SK-N-SH treated with all-trans-retinoic acid at 6 μM for 48 hours (cell line): ENCODE measurements around the gene COX14.

ENCODE experiments used
- ATAC-seq: fragments of 200-7000 bp; cut with Tn5 transposase; 3 replicates; pipeline ENCODE4 v1.9.1; 2020; ENCODE audit warnings: mild to moderate bottlenecking, moderate library complexity
- CREB5 ChIP-seq: fragments of 250-450 bp; sonication (Bioruptor Pico); IDR thresholded peaks from 2 replicates; pipeline ENCODE4 v1.5.1; 2020; ENCODE audit warnings: low read depth, mild to moderate bottlenecking, moderate library complexity
- CSDC2 ChIP-seq: fragments of 250-450 bp; sonication (Bioruptor Pico); IDR thresholded peaks from 2 replicates; pipeline ENCODE4 v1.5.0; 2020; ENCODE audit warnings: mild to moderate bottlenecking, moderate library complexity
- CSRNP3 ChIP-seq: fragments of 250-450 bp; sonication (Bioruptor Pico); IDR thresholded peaks from 2 replicates; pipeline ENCODE4 v1.5.1; 2021; ENCODE audit warnings: mild to moderate bottlenecking, moderate library complexity
- ESRRG ChIP-seq: fragments of 250-450 bp; sonication (Bioruptor Pico); IDR thresholded peaks from 2 replicates; pipeline ENCODE4 v1.6.1; 2021; ENCODE audit warnings: mild to moderate bottlenecking
- GLIS3 ChIP-seq: fragments of 250-450 bp; sonication (Bioruptor Pico); IDR thresholded peaks from 2 replicates; pipeline ENCODE4 v1.5.0; 2020; ENCODE audit warnings: mild to moderate bottlenecking, moderate library complexity
- ISL1 ChIP-seq: fragments of 250-450 bp; sonication (Bioruptor Pico); IDR thresholded peaks from 2 replicates; pipeline ENCODE4 v2.1.2; 2022; ENCODE audit warnings: mild to moderate bottlenecking, moderate library complexity
- OSR1 ChIP-seq: fragments of 250-450 bp; sonication (Bioruptor Pico); IDR thresholded peaks from 2 replicates; pipeline ENCODE4 v1.8.0; 2022; ENCODE audit warnings: moderate library complexity, mild to moderate bottlenecking, inconsistent platforms
- PATZ1 ChIP-seq: fragments of 250-450 bp; sonication (Bioruptor Pico); IDR thresholded peaks from 2 replicates; pipeline ENCODE4 v1.8.0; 2020; ENCODE audit warnings: mild to moderate bottlenecking, moderate library complexity, borderline replicate concordance
- PPARA ChIP-seq: fragments of 250-450 bp; sonication (Bioruptor Pico); IDR thresholded peaks from 2 replicates; pipeline ENCODE4 v1.5.0; 2020; ENCODE audit warnings: mild to moderate bottlenecking, borderline replicate concordance
- RARB ChIP-seq: fragments of 250-450 bp; sonication (Bioruptor Pico); IDR thresholded peaks from 2 replicates; pipeline ENCODE4 v1.8.0; 2021; ENCODE audit warnings: mild to moderate bottlenecking, moderate library complexity
- SNAI2 ChIP-seq: fragments of 250-450 bp; sonication (Bioruptor Pico); IDR thresholded peaks from 2 replicates; pipeline ENCODE4 v1.5.0; 2020; ENCODE audit warnings: mild to moderate bottlenecking, moderate library complexity
- TOX ChIP-seq: fragments of 250-450 bp; sonication (Bioruptor Pico); IDR thresholded peaks from 2 replicates; pipeline ENCODE4 v1.8.0; 2021; ENCODE audit warnings: mild to moderate bottlenecking, moderate library complexity, borderline replicate concordance
- ZC3H10 ChIP-seq: fragments of 250-450 bp; sonication (Bioruptor Pico); IDR thresholded peaks from 2 replicates; pipeline ENCODE4 v1.5.1; 2021; ENCODE audit warnings: mild to moderate bottlenecking, moderate library complexity
- ZFP3 ChIP-seq: fragments of 250-450 bp; sonication (Bioruptor Pico); IDR thresholded peaks from 2 replicates; pipeline ENCODE4 v1.5.0; 2020; ENCODE audit warnings: mild to moderate bottlenecking, moderate library complexity
- ZFP30 ChIP-seq: fragments of 450-650 bp; formaldehyde crosslinking; IDR thresholded peaks from 2 replicates; pipeline ENCODE4 v1.5.0; 2022; ENCODE audit warnings: mild to moderate bottlenecking, moderate library complexity
- ZNF8 ChIP-seq: fragments of 450-650 bp; formaldehyde crosslinking; IDR thresholded peaks from 2 replicates; pipeline ENCODE4 v1.5.0; 2020; ENCODE audit warnings: mild to moderate bottlenecking, moderate library complexity
- TF ChIP-seq, protein P1 (sequence below): fragments of 250-450 bp; sonication (Bioruptor Pico); IDR thresholded peaks from 2 replicates; pipeline ENCODE4 v1.5.0; 2020; ENCODE audit warnings: mild to moderate bottlenecking, moderate library complexity
- TF ChIP-seq, protein P2 (sequence below): fragments of 250-450 bp; sonication (Bioruptor Pico); IDR thresholded peaks from 2 replicates; pipeline ENCODE4 v1.8.0; 2021; ENCODE audit warnings: low read depth, mild to moderate bottlenecking, moderate library complexity, borderline replicate concordance

Gene COX14

GRCh38 chr12:50166799-50167048, 54.7 kb downstream of the COX14 start:
- ATAC-seq, result peak; percentile 21
- TF ChIP-seq ZNF8 (no peak), CSRNP3 (CRISPR knock-in tag) (no peak), ISL1 (no peak), GLIS3 (CRISPR knock-in tag) (no peak), PPARA (no peak), PATZ1 (no peak), CREB5 (CRISPR knock-in tag) (no peak), ESRRG (no peak), ZC3H10 (CRISPR knock-in tag) (no peak), SNAI2 (no peak), ZFP30 (no peak), CSDC2 (CRISPR knock-in tag) (no peak), TOX (CRISPR knock-in tag) (no peak), OSR1 (CRISPR knock-in tag) (no peak), ZFP3 (CRISPR knock-in tag) (no peak)
- TF ChIP-seq, protein P1, sequence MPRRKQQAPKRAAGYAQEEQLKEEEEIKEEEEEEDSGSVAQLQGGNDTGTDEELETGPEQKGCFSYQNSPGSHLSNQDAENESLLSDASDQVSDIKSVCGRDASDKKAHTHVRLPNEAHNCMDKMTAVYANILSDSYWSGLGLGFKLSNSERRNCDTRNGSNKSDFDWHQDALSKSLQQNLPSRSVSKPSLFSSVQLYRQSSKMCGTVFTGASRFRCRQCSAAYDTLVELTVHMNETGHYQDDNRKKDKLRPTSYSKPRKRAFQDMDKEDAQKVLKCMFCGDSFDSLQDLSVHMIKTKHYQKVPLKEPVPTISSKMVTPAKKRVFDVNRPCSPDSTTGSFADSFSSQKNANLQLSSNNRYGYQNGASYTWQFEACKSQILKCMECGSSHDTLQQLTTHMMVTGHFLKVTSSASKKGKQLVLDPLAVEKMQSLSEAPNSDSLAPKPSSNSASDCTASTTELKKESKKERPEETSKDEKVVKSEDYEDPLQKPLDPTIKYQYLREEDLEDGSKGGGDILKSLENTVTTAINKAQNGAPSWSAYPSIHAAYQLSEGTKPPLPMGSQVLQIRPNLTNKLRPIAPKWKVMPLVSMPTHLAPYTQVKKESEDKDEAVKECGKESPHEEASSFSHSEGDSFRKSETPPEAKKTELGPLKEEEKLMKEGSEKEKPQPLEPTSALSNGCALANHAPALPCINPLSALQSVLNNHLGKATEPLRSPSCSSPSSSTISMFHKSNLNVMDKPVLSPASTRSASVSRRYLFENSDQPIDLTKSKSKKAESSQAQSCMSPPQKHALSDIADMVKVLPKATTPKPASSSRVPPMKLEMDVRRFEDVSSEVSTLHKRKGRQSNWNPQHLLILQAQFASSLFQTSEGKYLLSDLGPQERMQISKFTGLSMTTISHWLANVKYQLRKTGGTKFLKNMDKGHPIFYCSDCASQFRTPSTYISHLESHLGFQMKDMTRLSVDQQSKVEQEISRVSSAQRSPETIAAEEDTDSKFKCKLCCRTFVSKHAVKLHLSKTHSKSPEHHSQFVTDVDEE, result no peak
- TF ChIP-seq, protein P2, sequence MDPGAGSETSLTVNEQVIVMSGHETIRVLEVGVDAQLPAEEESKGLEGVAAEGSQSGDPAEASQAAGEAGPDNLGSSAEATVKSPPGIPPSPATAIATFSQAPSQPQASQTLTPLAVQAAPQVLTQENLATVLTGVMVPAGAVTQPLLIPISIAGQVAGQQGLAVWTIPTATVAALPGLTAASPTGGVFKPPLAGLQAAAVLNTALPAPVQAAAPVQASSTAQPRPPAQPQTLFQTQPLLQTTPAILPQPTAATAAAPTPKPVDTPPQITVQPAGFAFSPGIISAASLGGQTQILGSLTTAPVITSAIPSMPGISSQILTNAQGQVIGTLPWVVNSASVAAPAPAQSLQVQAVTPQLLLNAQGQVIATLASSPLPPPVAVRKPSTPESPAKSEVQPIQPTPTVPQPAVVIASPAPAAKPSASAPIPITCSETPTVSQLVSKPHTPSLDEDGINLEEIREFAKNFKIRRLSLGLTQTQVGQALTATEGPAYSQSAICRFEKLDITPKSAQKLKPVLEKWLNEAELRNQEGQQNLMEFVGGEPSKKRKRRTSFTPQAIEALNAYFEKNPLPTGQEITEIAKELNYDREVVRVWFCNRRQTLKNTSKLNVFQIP (CRISPR knock-in tag), result no peak

GRCh38 chr12:50167049-50167828, 55.2 kb downstream of the COX14 start, which contains the start of gene CERS5:
CERS5 (minus strand) TSS chr12:50167369; CDS start chr12:50167297, 72 bp downstream.
- ATAC-seq, result peak; percentile 98
- TF ChIP-seq ISL1, result no peak
- no peak for TF ChIP-seq GLIS3 (CRISPR knock-in tag)
- peak; percentile 76 for TF ChIP-seq ZFP30
- TF ChIP-seq TOX (CRISPR knock-in tag), result no peak
- TF ChIP-seq PPARA, result no peak
- TF ChIP-seq, protein P2 (CRISPR knock-in tag), result no peak
- TF ChIP-seq RARB (CRISPR knock-in tag), result no peak
